K562 (cell line): Measurements from ENCODE around the gene ARHGEF38. TPM values are rescaled to one million over a fixed set of nuclear protein-coding genes. Genes with fewer than 3 reads are reported as not detected.
A peak's percentile ranks its signal among the peaks of the same experiment; 100 is the strongest.

Experiments used
- ARID2 ChIP-seq: fragments of 450-650 bp; IDR thresholded peaks from 2 replicates; pipeline ENCODE4 v1.6.1; 2017; ENCODE audit warnings: antibody characterized with exemption, mild to moderate bottlenecking
- BRD4 ChIP-seq: fragments of 200-600 bp; sonication (generic); IDR thresholded peaks from 2 replicates; pipeline ENCODE4 v1.6.1; 2017; ENCODE audit warnings: inconsistent platforms
- CTBP1 ChIP-seq: fragments of 450-650 bp; IDR thresholded peaks from 2 replicates; pipeline ENCODE4 v1.6.1; 2016; ENCODE audit warnings: borderline replicate concordance
- FOXP1 ChIP-seq: sonication (generic); formaldehyde crosslinking; IDR thresholded peaks from 2 replicates; pipeline ENCODE4 v1.8.0; 2022; ENCODE audit warnings: mild to moderate bottlenecking, missing genetic modification reagents
- HDAC1 ChIP-seq, 2 experiments: fragments of 450-650 bp; IDR thresholded peaks; 2 replicates each; pipeline ENCODE4 v1.6.1; 2016 to 2017; ENCODE audit warnings: inconsistent platforms in 1 of 2, mild to moderate bottlenecking in 1 of 2, moderate library complexity in 1 of 2
- MAFG ChIP-seq: fragments of 450-650 bp; conservative IDR thresholded peaks from 2 replicates; pipeline ENCODE4 v1.6.1; 2016; ENCODE audit warnings: missing genetic modification characterization, missing compliant biosample characterization
- MTA2 ChIP-seq: fragments of 450-650 bp; IDR thresholded peaks from 2 replicates; pipeline ENCODE4 v1.6.1; 2016; ENCODE audit warnings: low read depth
- PHB ChIP-seq: fragments of 250-450 bp; sonication (Bioruptor Pico); IDR thresholded peaks from 2 replicates; pipeline ENCODE4 v1.5.0; 2021
- PTTG1 ChIP-seq: fragments of 450-650 bp; IDR thresholded peaks from 2 replicates; pipeline ENCODE4 v1.6.1; 2016; ENCODE audit warnings: low read depth, mild to moderate bottlenecking, missing genetic modification characterization, missing compliant biosample characterization
- PURB ChIP-seq: sonication (generic); formaldehyde crosslinking; IDR thresholded peaks from 2 replicates; pipeline ENCODE4 v1.9.0; 2021; ENCODE audit warnings: low read depth, mild to moderate bottlenecking, missing genetic modification reagents
- RBM14 ChIP-seq: fragments of 200-400 bp; formaldehyde crosslinking; IDR thresholded peaks from 2 replicates; pipeline ENCODE4 v1.6.1; 2018; ENCODE audit warnings: low read depth, mild to moderate bottlenecking, low read length, moderate library complexity, borderline replicate concordance; ENCODE audit not compliant: insufficient read depth
- RBM34 ChIP-seq: fragments of 200-400 bp; formaldehyde crosslinking; IDR thresholded peaks from 2 replicates; pipeline ENCODE4 v1.6.1; 2018; ENCODE audit warnings: low read length, borderline replicate concordance; ENCODE audit not compliant: insufficient read depth
- SIN3B ChIP-seq: fragments of 450-650 bp; IDR thresholded peaks from 2 replicates; pipeline ENCODE4 v1.6.1; 2017; ENCODE audit warnings: low read depth, mild to moderate bottlenecking, moderate library complexity
- STAT5A ChIP-seq: IDR thresholded peaks from 2 replicates; pipeline ENCODE4 v1.6.1; 2012; ENCODE audit warnings: low read length, inconsistent platforms, borderline replicate concordance
- XRCC4 ChIP-seq: IDR thresholded peaks from one replicate; pipeline ENCODE4 v1.6.1; 2011; ENCODE audit not compliant: insufficient read depth, insufficient read length; ENCODE audit errors: extremely low read depth
- YY1 ChIP-seq, 3 experiments: IDR thresholded peaks; 2 replicates each; pipeline ENCODE4 v1.6.1; 2011; ENCODE audit warnings: low read length in 2 of 3, mild to moderate bottlenecking in 2 of 3, moderate library complexity in 2 of 3, borderline replicate concordance in 1 of 3, control low read depth in 1 of 3, low read depth in 1 of 3; ENCODE audit not compliant: insufficient read depth in 3 of 3, insufficient replicate concordance in 2 of 3, control insufficient read depth in 1 of 3, insufficient read length in 1 of 3; ENCODE audit errors: extremely low read depth in 1 of 3
- ZFP30 ChIP-seq: fragments of 250-450 bp; sonication (Bioruptor Pico); IDR thresholded peaks from 2 replicates; pipeline ENCODE4 v1.8.0; 2022; ENCODE audit warnings: moderate library complexity, mild to moderate bottlenecking, inconsistent platforms, borderline replicate concordance
- ZNF12 ChIP-seq: sonication (generic); formaldehyde crosslinking; IDR thresholded peaks from 2 replicates; pipeline ENCODE4 v1.4.0; 2020; ENCODE audit warnings: mild to moderate bottlenecking, missing genetic modification reagents
- ZNF133 ChIP-seq: fragments of 250-450 bp; sonication (Bioruptor Pico); IDR thresholded peaks from 2 replicates; pipeline ENCODE4 v1.4.0; 2020; ENCODE audit warnings: mild to moderate bottlenecking
- ZNF668 ChIP-seq: fragments of 250-450 bp; sonication (Bioruptor Pico); IDR thresholded peaks from 2 replicates; pipeline ENCODE4 v1.8.0; 2022; ENCODE audit warnings: mild to moderate bottlenecking, inconsistent platforms
- polyA plus RNA-seq, 8 experiments: library from polyadenylated mRNA; depleted of rRNA in 4 of 8; stranded (reverse) in 5 of 8; unstranded in 3 of 8; fragments of >200 nt; fragmentation: Nextera tagmentation in 2 of 8; fragmentation: Illumina TruSeq in 1 of 8; extraction: Ambion mirVana in 2 of 8; extraction: Trizol in 1 of 8; gene quantifications; 2 replicates each; pipeline versions ENCODE4 v1.2.1 to v1.2.3, GENCODE V29; 2011 to 2014; ENCODE audit warnings: inconsistent platforms in 1 of 8, missing spikeins in 1 of 8
- total RNA-seq, 7 experiments: library from RNA; depleted of rRNA in 6 of 7; stranded (reverse); fragments of >200 nt in 6 of 7; fragmentation: Illumina TruSeq in 2 of 7; extraction: Trizol in 2 of 7; gene quantifications; 2 replicates each; pipeline versions ENCODE4 v1.2.1 to v1.2.3, GENCODE V29; 2011 to 2021; ENCODE audit warnings: low replicate concordance in 1 of 7
- TF ChIP-seq, protein P1 (sequence below): fragments of 450-650 bp; formaldehyde crosslinking; IDR thresholded peaks from 2 replicates; pipeline ENCODE4 v1.4.0; 2022; ENCODE audit warnings: missing genetic modification characterization
- TF ChIP-seq, protein P2 (sequence below): fragments of 450-650 bp; IDR thresholded peaks from 2 replicates; pipeline ENCODE4 v1.6.1; 2016; ENCODE audit warnings: mild to moderate bottlenecking

ARHGEF38 gene
- total and polyA plus RNA-seq, 9 of the 15 experiments (the other 6 are each of a cell fraction or from before 2014, with no cell fraction given): 0.17 TPM; not detected in 8

DNA sequence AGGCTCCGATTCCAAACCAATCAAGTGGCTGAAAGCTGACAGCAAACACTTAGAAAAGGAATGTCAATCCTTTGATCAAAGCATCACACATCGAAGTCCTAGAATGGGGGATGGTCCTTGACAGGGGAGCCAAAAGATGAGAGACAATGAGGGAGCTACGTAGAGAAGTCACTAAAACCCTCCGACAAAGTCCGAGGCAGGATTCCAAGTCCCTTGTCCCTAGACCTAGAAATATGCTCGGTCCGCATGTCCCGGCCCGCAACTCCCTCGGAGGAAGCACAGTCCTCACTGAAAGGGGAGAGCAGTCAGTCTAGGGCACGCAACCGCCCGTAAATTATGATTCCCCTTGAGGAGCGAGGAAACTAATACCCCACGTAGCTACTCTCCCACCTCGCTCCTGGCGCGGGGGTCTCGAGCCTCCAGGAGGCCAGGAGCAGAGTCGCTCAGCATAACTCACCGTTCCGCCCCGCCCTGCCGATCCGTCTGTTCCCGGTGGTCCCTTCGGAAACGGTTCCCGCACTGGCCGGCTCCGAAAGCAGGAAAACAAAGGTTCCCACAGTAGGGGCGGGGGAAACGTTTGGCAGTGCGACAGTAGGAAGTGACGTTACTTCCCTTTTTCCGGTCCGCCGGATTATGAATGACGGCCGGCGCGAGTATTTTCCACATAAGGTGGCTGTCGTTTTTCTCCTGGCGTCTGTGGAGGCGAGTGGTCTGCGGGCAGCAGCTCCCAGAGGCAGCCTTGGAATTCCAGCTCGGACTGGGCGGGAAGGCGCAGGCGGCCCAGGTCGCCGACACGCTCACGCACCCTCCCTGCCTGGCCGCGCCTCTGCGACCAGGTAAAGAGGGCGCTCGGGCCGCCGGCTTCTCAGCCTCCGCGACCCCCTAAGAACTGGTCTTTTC, 156.0 kb downstream of the ARHGEF38 start, which contains the start of the genes GSTCD and INTS12 (continued):
- TF ChIP-seq XRCC4 (no peak), MAFG (tag) (no peak), ZNF12 (CRISPR knock-in tag) (no peak), ARID2 (no peak), YY1 (IDR thresholded peaks at IDR 0.05; ENCODE audit: borderline replicate concordance in 1 of 3, control insufficient read depth in 1 of 3, extremely low read depth in 1 of 3, insufficient read depth in 3 of 3, insufficient read length in 1 of 3, insufficient replicate concordance in 2 of 3, low read depth in 1 of 3, low read length in 2 of 3) (peak; percentile 8 to 83 (median 78)), CTBP1 (peak; percentile 84), STAT5A (peak; percentile 61; the same call in 1 of the 2 replicates), HDAC1 (IDR thresholded peaks at IDR 0.05) (peak in 1 of 2 experiments; percentile 86; a peak in 2 of 4 replicates), MTA2 (no peak), FOXP1 (CRISPR knock-in tag) (0 out of 2 replicates have a peak, but pooled peaks have one; percentile 38), RBM14 (no peak), PHB (no peak), RBM34 (no peak), ZFP30 (CRISPR knock-in tag) (no peak), ZNF133 (CRISPR knock-in tag) (no peak), PURB (no peak), PTTG1 (no peak), SIN3B (peak; percentile 84; the same call in 1 of the 2 replicates), BRD4 (peak; percentile 73; the same call in 1 of the 2 replicates), ZNF668 (no peak)
- TF ChIP-seq, protein P1, sequence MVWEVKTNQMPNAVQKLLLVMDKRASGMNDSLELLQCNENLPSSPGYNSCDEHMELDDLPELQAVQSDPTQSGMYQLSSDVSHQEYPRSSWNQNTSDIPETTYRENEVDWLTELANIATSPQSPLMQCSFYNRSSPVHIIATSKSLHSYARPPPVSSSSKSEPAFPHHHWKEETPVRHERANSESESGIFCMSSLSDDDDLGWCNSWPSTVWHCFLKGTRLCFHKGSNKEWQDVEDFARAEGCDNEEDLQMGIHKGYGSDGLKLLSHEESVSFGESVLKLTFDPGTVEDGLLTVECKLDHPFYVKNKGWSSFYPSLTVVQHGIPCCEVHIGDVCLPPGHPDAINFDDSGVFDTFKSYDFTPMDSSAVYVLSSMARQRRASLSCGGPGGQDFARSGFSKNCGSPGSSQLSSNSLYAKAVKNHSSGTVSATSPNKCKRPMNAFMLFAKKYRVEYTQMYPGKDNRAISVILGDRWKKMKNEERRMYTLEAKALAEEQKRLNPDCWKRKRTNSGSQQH (CRISPR knock-in tag): peak; percentile 65; the same call in 1 of the 2 replicates
- TF ChIP-seq, protein P2, sequence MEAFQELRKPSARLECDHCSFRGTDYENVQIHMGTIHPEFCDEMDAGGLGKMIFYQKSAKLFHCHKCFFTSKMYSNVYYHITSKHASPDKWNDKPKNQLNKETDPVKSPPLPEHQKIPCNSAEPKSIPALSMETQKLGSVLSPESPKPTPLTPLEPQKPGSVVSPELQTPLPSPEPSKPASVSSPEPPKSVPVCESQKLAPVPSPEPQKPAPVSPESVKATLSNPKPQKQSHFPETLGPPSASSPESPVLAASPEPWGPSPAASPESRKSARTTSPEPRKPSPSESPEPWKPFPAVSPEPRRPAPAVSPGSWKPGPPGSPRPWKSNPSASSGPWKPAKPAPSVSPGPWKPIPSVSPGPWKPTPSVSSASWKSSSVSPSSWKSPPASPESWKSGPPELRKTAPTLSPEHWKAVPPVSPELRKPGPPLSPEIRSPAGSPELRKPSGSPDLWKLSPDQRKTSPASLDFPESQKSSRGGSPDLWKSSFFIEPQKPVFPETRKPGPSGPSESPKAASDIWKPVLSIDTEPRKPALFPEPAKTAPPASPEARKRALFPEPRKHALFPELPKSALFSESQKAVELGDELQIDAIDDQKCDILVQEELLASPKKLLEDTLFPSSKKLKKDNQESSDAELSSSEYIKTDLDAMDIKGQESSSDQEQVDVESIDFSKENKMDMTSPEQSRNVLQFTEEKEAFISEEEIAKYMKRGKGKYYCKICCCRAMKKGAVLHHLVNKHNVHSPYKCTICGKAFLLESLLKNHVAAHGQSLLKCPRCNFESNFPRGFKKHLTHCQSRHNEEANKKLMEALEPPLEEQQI: peak; percentile 96
